HG03460 (cell line): ENCODE data around the gene ZNF804B.

ENCODE experiments used
- ATAC-seq: cut with Tn5 transposase; IDR thresholded peaks from one replicate; pipeline ENCODE4 v1.9.1; 2021; ENCODE audit not compliant: unreplicated experiment

The ZNF804B gene

DNA sequence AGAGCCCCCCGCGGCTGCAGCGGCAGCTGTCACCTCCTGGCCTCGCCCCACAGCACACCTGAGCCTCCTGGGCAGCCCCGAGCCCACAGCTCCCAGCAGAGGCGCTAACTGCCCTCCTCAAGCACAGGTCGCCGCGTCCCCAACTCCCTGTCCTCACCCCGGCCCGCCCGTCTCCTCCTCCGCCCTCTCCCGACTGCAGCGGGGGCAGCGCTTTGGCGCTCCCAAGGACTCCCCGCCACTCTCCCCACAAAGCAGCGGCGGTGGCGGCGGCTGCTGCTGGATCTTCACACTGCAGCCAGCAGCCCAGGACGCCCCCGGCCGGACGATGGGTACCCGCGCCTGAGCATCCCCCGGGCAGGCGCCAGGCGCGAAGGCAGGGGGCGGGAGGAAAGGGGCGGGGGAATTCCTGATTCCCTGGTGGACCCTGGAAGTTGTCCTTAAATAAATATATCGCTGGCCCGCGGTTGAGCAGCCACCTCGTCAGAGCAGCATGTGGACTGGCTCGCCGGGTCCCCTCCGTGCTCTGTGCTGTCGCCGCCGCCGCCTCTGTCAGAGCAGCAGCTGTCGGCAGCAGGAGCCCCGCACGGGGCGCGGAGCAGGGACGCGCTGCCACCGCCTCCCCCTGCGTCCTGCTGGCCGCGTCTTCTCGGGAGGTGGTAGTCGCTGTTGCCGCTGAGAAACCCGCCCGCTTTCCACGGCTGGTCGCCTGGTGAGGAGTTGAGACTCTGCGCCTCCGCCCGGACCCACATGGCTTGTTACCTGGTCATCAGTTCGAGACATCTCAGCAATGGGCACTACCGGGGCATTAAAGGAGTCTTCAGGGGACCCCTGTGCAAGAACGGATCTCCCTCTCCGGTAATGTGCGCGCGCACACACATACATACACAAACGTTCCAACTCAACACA, at the start of gene ZNF804B:
ZNF804B (plus strand) TSS at position 471 of the 906 bp plus-strand sequence; CDS start at position 748, 277 bp downstream.
- ATAC-seq, result no peak

DNA sequence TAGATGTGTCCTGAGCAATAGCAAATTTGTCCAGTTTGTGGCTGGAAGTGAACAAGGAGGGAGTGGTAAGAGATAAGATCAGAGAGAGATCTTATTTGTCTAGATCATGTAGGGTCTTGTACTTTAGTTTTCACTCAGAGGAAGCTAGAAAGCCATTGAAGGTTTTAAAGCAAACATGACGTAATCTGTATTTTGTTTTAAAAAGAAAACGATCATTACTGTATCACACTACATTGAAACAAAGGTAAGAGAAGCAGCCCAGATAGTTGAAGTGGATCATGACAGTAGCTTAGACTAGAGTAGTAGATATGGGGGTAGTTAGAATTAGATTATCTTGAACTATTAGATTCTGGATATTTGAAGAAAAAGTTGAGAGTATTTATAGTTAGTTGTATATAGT, 23.6 kb upstream of the ZNF804B start:
- ATAC-seq, result no peak

DNA sequence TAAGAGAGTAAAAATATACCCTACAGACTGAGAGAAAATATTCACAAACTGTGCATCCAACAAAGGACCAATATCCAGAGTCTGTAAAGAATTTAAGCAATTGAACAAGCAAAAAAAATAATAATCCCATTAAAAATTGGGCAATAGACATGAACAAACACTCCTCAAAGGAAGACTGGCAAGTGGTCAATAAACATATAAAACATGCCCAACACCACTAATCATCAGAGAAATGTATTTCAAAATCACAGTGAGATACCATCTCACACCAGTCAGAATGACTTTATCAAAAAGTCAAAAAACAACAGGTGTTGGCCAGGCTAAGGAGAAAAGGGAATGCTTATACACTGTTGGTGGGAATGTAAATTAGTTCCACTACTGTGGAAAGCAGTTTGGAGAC, 21.9 kb upstream of the ZNF804B start:
- no peak for ATAC-seq

DNA sequence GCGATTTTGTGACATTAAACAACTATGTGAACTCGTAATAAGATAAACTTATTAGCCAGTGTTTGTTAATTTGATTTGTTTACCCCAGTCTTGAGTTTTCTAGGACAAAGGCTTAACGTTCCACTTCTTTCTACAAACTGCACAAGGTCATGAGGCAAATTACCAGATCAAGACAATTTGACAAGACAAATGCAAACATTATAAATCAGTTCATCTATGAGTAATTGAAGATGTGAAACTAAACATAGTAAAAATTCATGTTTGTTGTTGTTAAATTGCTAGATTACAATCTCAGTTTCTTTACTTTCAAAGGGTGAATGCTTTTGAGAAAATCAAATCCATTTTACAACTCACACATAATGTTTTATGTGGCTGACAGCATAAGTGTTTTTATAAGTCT, 13.4 kb upstream of the ZNF804B start:
- ATAC-seq, result no peak

DNA sequence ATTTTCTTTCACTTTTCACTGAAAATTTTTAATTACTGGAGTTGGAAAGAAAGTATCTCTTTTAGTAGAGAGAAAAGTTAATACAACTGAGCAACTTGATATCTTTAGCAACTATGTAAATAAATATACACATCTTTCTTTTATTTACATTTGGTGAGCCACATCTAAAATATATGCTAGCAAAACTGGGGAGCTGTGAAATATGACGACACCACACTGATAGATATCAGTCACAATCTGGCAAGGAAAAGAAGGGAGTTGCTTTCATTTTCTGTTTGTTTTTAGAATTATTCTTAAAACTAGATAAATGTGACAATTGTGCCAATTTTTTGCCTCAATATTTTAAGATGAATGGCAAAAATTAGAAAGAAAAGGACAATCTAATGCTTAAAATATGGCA, 2.7 kb upstream of the ZNF804B start:
- no peak for ATAC-seq

DNA sequence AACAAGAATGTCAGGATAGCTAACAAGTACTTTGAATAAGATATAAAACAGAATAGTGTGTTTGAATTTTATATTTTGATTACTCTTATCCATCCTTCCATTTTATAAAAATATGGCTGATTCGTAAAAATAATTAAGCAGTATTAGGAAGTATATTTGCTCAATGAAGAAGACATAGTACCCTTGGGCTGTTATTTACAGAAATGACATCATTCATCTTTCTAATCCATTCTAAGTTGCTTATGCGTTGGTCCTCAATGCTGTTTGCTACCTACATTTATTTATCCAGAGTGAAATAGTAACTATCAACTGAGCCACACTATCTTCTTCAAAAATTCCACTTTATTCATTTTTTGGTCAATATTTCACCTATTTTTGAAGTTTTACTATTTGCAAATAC, 2.1 kb upstream of the ZNF804B start:
- no peak for ATAC-seq

DNA sequence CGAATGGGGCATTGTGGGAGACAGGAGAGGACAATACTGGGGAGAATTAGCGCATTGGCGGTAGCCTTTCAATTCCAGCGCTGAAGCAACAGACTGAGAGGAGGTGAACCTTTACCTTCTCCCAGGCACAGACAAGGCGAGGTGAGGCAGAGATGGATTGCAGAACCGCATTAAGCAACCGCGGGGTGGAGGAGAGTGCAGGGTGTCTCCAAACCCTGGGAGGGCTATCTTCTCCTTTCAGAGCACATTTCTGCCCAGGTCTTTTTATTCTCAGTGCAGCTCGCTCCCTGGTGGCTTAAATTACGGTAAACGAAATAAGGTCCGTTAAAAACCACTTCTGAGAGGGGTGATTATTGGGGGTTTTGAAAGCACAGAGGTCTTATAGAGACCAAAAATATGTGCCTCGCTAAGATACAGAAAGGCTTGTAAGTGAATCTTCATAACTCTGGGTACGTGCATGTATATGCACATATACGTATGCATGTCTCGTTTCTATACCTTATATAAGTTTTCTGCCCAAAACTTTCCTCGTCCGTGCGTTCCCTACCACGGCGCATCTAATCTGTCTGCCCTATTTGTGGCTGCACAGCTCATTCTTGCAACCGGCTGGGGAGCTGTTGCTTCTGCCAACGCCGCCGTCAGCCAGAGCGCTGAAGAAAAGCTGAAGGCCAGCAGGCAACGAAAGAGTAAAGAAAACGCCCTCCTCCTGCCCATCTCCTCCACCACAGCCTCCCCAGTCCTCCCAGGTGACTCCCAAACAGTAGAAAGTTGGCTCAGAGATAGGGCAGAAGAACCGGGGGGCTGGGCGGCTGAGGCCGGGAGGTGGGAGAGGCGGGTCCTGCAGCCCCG, 895 bp upstream of the ZNF804B start:
- ATAC-seq, result no peak

DNA sequence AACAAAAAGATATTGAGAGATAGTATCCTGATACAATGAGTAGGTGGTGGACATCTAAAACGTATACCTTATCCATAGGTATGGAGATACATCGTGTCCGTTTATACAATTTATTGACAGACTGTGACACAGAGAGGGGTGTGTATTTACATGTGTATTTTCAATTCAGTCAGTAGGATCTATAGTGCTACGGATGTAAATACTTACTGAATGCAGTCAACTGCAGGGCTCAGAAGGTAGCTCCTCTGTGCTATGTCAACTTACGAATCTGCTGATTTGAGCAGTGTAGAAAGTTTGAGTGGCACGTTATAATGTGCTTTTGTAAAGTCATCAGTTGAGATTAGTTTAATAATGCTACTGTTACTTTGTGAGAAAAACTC, 626 bp downstream of the ZNF804B start:
- ATAC-seq, result no peak

DNA sequence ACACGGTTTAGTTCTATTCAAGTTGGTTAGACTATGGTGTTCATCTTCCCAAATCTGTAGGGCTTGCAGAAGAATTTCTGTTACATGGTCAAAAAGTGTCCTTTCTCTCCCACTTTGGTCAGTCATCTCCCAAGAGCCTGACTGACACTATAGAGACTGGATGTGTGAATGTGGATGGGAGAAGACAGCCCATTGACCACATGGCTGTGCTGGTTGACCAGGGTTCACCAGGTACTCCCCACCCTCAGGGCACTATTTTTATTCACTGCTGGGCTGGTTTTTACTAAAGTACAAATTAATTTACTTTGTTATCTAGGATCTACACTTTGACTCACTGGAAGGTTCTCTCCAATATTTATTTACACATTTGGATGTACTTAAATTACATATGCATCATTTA, 2.3 kb downstream of the ZNF804B start:
- ATAC-seq, result no peak

DNA sequence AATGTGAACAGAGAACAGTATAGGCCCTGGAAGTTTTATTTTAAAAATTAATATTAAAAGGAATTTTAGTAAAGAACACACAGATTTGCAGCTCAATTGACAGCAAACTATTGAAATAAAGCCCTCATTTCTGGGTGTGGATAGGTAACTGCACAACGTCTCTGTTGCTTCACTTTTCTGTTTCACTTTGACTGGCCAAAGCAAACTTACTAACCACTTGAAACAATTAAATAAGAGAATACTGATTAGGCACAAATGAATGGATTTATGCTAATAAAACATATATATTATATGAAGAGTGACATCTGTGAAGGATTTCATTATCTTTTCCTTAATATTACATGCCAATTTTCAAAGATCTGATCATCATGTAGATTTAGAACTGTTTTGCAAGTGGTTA, 11.9 kb downstream of the ZNF804B start:
- ATAC-seq, result no peak

DNA sequence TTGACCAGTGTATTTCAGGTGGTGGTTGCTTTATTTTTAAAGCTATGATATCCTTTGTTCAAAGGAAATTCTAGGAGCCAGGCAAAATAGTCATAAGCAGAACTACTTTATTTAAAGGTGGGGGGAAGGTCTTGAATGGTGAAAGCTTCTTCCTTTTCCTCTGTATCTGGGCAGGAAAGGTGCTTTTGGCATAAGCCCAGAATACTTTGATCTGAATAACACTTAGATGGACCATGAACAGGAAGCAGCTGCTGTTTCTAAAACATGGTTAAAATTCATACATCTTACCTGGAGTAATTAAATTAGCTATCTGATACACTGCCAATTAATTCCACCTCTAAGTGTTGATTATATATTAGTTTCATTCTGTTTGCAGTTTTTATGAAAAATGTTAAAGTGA, 13.3 kb downstream of the ZNF804B start:
- no peak for ATAC-seq

DNA sequence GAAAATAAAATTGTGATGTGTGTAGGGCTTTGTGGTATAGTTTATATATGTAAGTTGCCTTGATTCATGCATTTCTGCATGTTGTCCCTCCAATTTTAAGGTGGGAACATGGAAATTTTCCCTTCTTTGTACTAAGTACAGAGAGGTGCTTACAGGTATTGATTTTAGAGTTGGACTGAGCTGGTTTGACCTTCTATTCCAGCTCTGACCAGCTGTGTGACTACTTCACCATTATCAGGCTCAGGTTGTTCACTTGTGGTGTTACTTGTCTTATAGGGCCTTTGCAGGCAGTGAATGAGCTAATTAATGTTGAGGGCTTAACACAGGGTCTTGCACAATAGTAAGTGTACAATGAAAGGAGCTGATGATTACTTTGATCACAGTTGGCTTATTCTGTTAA, 16.3 kb downstream of the ZNF804B start:
- ATAC-seq, result no peak

DNA sequence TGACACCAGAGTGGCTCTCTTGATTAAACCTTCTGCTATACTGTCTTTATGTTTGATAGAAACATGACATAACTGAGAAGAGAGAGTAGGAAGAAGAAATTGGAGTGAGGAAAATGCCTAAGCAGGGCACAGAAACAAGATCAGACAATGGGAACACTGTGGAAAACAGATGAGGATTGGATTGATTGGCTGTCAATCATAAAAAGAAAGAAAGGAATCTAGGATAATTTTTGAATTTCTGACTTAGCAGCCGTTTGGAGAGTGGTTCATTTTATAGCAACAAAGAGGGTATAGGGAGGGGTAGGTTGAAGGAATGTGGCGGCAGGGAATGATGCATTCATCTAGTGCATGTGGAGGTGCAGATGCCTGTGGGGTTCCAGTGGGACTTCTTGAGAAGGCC, 28.3 kb downstream of the ZNF804B start:
- no peak for ATAC-seq

DNA sequence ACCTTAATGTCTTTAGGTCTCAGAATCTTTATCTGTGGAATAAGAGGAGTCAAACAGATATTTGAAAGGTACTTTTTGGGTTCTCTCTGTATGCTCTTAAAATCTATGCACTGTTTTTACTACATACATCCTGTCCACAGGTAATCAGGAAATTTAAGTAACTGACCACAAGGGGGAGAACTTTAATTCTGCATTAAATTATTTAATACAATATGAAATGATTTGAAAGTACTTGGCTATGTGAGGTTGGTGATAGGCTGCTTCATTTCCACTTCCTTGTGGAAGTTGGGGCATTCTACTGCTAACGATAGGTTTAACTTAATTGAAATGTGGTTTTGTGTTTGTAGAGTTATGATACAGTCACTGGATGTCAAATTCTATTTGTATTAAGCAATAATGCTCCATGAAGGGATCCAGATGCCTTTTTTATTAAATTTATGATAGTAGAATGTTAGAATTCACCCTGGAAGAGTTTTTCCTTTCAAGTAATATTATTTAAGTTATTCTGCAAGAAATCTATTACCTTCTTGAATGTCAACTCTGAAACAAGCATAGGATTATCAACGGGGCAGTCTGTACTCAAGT, 30.1 kb downstream of the ZNF804B start:
- no peak for ATAC-seq

DNA sequence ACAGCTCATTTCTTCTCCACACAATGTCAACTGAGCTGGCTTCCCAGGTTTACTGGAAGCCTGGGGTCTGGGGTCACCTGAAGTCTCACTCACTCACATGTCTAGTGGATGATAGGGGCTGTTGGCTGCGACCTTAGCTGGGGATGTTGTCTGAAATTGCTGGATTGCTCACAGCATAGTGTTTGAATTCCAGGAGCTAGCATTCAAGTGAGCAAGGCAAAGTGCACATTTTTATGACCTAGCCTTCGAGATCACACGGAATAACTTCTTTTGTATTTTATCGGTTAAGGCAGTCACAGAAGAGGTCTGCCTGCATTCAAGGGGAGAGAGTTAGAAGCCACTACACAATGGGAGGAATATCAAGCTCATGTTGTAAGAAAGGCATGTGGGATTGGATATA, 32.4 kb downstream of the ZNF804B start:
- no peak for ATAC-seq

DNA sequence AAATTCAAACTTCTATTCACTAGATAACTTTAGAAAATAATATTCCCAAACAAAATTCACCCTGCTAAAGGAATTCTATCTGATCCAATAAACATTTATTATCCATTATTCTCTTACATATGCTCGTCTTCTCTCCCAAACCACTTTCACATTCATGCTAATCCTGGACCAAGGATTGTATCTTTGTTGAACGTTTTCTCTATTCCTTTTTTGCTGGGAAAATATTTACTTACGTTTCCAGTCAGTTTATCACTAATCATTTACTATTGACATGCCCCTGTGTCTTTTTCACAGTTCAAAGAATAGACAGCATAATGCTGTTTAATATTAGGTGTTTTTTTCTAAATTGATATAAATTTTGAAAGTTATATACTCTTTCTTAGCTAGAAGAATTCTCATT, 32.9 kb downstream of the ZNF804B start:
- no peak for ATAC-seq

DNA sequence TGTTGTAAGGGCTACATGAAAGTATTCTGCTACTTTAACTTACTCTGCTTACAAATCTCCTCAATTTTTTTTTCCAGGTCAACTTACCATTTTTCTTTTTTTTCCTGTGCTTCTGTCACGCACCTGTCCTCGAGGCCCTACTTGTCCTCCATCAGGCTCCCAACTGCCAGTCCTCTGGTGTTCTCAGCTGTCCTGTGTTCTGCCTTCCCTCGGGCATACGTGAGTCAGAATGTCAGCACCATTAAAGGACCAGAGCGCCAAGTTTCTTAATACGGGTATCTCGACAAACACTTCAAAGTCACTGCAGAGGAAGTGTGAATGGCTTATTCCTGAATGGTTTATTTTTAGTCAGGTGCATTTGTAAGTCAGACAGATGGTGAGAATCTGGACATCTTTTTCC, 36.1 kb downstream of the ZNF804B start, which contains the start of gene TEX47:
TEX47 (minus strand) TSS at position 185 of the 400 bp plus-strand sequence. CDS start 795 bp downstream, outside the sequence.
- no peak for ATAC-seq

DNA sequence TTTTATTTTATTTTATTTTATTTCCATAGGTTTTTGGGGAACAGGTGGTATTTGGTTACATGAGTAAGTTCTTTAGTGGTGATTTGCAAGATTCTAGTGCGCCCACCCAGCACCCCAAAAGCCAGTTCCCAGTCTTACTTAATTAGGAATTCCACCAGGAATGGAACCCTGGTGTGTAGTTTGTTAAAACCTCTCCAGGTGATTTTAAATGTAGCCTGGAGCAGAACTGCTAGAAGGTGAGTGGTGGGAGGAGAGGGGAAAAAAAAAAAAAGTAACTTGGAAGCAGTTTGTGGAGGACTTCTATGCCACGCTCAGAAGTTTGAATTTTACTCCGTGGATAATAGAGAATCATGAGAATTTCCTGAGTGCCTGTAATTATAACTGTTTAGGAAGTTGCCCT, 41.5 kb downstream of the ZNF804B start:
- no peak for ATAC-seq

DNA sequence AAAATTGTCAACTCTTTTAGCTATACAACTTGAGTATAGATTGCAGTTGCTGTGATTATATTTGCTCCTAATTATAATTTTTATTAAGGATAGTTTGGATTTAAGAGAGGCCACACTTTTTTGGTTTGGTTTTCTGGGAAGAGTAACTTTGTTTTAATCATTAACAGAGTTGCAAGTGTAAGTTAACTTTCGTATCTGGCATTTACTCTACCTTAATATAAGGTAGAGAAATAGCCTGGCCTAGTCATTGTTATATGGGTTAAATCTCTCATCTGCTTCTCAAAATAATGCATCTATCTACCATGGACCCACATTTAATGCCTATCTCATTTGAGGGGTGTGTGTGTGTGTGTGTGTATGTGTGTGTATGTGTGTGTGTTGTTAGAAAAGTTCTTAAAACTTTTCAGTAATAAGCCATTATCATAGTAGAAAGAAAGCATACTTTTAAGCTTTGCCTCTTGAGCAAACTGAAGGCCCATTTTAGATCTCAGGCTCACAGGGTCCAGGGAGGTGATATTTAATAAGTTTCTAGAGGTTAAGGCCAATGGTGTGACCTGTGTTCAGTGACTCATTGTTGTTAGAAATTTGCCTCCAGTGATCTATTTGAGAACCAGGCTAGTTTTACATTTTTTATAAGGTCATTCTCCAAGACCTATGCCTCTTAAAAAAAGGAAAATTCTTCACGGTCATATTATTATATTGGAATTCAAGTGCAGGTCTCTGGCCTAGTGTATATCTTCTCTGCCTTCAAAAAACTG, 47.0 kb downstream of the ZNF804B start:
- no peak for ATAC-seq

DNA sequence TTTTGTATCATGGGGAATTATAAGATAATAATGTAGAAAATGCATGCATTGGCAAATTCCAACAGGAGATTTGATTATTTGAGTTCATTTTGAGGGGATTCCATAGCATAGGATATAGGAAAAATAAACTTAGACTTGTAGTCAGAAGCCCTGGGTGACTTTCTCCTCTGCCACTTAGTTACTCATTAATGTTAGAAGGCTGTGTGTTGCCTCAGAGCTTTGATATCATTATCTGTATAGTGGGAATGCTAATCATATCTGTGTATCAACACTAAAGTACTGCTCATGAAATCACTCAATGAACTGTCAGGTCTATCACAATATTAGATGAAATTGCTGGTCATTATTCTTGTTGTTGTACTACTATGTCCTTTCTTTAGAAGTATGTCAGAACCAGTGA, 59.1 kb downstream of the ZNF804B start:
- ATAC-seq, result no peak

DNA sequence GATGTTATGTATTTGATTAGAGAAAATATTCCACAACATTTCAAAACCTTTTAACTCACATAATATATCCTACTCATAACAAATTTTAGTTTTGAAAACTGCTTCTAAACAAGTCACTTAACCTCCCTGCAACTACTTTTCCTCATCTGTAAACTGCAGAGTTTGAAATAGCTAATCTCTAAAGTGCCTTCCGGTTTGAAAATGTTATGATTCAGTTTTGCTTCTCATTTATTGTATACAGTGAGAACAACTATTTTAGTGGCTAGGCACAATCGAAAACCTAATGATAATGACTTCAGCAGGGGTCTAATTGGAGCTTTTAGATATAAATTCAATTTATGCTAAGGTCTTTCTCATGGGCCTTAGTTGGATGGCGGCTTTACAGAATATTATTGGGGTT, 66.7 kb downstream of the ZNF804B start:
- no peak for ATAC-seq
